ENCODE results near the gene ASXL2.
"Not testable (repeated sequence)": the region's sequence is repeated elsewhere in the genome, so short reads cannot be mapped to it uniquely, and the experiment has no call there.

Gene ASXL2

DNA sequence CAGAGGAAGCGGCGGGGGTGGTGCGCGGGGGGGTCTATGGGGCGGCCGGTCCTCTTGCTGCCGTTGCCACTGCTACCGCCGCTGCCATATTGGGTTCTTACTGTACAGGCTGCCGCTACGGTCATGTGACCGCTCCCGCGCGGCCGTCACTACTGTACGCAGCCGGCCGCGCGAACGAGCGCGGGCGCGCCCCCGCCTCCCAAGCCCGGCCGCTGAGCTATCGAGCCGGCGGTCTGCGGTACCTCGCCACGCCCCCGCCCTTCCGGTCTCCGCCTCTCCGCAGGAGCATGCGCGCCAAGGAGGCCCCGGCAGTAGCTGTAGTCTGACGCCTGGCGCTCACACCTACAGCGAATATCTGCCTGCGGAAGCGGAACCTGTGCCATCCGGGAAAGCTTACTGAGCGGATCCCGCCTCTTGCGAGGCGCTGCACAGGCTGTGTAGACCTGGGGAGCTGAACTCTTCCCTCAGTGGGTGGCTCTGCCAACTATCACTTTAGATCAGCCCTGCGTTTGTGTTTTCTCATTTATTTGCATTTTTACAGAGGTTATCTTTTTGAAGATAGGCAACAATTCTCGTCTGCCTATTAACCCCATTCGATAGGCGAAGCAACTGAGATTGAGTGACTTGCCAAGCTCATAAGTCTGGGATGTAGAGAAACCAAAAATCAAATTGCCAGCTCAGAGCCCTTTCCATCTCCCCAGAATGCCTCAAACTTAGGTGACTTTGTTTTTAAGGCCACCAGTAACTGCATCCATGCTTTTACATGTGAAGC, at the start of gene ASXL2:
TSS of gene ASXL2 (minus strand) at position 127 of the 772 bp plus-strand sequence. CDS start 265 bp downstream, outside the sequence.
- DNase-seq (ENCODE audit: extremely low spot score), result peak; percentile 95
- CTCF ChIA-PET, result interaction anchor here (0.8 to 2.6 kb wide), 7 partner anchors 9 to 368 kb away, joined by 3 to 22 read pairs (median 3); no protein-coding TSS in a partner anchor
- POLR2A ChIA-PET, result interaction anchor here (0.6 to 0.8 kb wide), 3 partner anchors 18 to 1172 kb away, joined by 3 read pairs; partner anchors contain the start of gene AGBL5
- TF ChIP-seq, protein P1, sequence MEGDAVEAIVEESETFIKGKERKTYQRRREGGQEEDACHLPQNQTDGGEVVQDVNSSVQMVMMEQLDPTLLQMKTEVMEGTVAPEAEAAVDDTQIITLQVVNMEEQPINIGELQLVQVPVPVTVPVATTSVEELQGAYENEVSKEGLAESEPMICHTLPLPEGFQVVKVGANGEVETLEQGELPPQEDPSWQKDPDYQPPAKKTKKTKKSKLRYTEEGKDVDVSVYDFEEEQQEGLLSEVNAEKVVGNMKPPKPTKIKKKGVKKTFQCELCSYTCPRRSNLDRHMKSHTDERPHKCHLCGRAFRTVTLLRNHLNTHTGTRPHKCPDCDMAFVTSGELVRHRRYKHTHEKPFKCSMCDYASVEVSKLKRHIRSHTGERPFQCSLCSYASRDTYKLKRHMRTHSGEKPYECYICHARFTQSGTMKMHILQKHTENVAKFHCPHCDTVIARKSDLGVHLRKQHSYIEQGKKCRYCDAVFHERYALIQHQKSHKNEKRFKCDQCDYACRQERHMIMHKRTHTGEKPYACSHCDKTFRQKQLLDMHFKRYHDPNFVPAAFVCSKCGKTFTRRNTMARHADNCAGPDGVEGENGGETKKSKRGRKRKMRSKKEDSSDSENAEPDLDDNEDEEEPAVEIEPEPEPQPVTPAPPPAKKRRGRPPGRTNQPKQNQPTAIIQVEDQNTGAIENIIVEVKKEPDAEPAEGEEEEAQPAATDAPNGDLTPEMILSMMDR (IDR thresholded peaks at IDR 0.05; ENCODE audit: control extremely low read depth, extremely low read depth, low read depth, missing control alignments), result no peak

DNA sequence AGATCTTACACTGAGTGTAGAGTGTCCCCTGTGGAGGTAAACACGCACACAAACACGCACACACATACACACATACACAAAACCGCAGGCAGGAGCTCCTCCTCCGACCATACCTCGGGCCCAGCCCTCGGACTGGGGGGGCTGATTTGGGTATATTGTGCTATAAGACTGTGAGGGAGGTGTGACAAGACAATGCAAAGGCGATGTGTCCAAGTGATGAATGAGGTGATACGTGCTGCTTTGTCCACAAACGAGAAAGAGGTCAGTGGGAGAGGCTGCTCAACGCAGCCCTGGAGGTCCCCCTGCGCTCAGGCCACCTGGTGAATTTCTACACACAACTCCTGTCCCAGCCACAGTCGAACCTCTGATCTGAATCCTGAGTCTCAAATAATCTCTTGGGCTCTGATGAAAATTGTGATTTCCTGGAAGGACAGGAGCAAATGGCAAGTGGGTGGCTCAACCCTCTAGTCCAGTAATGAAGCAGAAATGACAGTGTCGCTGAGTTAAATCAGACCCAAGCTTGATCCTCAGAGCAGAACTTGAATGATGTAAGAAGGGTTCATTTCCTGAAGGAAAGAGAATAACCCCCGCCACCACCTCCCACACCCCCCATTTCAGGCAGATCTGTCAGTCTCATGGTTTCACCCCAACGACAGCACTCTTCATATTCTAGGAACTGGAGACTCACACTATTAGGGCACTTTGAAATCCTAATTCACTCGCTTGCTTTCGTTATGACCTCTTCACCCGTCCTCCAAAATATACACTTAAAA, 48.9 kb upstream of the ASXL2 start:
- ChIA-PET CTCF (interaction anchor here (1.0 kb wide), 1 partner anchor 35 kb away, joined by 3 read pairs; no protein-coding TSS in a partner anchor), POLR2A (no interaction called here)

DNA sequence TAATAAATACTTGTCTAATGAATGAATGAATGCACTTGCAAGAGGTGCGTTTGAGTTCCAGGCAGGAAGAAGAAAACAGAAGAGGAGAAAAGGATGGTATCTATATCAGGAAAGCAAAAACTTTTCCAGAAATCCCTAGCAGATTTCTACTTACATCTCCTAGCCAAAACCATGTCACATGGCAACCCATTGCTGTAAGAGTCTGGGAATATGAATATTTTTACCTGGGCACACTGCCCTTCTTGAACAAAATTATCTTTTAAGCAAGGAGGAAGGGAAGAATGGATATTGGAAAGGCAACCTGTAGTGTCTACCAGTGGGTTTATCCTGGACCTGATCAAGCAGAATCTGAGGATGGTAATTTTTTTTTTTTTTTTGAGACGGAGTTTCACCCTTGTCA, 44.2 kb upstream of the ASXL2 start:
- TF ChIP-seq, protein P1 (IDR thresholded peaks at IDR 0.05; ENCODE audit: control extremely low read depth, extremely low read depth, low read depth, missing control alignments), result no peak
- DNase-seq (ENCODE audit: extremely low spot score), result no peak
- POLR2A ChIA-PET, result no interaction called here
- CTCF ChIA-PET, result no interaction called here

More for the DNA sequence above, 48.9 kb upstream of the ASXL2 start:
- TF ChIP-seq, protein P1 (IDR thresholded peaks at IDR 0.05; ENCODE audit: control extremely low read depth, extremely low read depth, low read depth, missing control alignments), result no peak
- no peak for DNase-seq (ENCODE audit: extremely low spot score)

DNA sequence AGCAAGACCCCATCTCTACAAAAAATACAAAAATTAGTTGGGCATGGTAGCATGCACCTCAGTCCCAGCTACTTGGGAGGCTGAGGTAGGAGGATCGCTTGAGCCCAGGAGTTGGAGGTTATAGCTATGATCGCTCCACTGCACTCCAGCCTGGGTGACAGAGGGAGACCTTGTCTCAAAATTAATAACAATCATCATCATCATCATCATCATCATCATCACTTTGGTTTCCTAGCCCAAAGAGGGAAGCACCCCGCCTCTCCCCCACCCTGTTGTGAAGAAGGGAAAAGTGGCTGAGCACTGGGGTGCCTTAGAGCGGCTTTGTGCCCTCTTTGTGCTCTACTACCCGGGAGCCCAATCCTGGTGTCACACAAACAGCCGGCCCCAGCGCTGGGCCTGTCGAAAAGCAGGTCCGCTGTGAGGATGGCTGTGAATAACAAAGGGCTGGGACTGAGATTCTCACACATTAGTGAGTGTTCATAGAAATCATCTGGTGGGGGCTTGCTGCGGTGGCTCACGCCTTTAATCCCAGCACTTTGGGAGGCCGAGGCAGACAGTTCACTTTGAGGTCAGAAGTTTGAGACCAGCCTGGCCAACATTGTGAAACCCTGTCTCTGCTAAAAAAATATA, 42.6 kb upstream of the ASXL2 start:
- POLR2A ChIA-PET, result no interaction called here
- CTCF ChIA-PET, result interaction anchor here (1.5 kb wide), 1 partner anchor 30 kb away, joined by 6 read pairs; no protein-coding TSS in a partner anchor
- no peak for DNase-seq (ENCODE audit: extremely low spot score)
- TF ChIP-seq, protein P1 (IDR thresholded peaks at IDR 0.05; ENCODE audit: control extremely low read depth, extremely low read depth, low read depth, missing control alignments), result no peak

DNA sequence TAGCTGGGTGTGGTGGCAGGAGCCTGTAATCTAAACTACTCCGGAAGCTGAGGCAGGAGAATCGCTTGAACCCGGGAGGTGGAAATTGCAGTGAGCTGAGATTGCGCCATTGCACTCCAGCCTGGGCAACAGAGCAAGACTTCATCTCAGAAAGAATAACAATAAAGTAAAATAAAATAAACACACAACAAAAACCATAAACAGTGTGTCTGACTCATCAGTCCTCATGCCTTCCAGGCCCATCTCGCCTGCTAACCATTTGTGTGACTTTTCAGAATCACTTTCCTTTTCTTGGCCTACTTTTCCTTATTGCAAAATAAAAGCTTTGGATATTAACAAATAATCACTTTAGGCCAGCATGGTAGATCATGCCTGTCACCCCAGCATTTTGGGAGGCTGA, 42.0 kb upstream of the ASXL2 start:
- TF ChIP-seq, protein P1 (IDR thresholded peaks at IDR 0.05; ENCODE audit: control extremely low read depth, extremely low read depth, low read depth, missing control alignments), result no peak
- ChIA-PET POLR2A (no interaction called here), CTCF (interaction anchor here (1.5 kb wide), 1 partner anchor 31 kb away, joined by 6 read pairs; no protein-coding TSS in a partner anchor)
- no peak for DNase-seq (ENCODE audit: extremely low spot score)

DNA sequence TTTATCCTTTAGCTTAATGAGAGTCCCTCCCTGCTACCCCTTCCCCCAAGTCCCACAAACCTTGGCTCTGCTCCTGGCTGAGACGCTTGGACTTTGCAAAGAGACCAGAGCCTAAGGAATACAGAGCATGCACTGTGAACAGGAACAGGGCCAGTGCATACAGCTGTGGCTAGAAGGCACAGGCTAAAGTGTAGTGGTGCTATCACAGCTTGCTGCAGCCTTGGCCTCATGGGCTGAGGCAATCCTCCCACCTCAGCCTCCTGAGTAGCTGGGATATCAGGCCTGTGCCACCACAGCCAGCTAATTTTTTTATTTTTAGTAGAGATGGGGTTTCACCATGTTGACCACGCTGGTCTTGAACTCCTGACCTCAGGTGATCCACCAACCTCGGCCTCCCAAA, 39.5 kb upstream of the ASXL2 start:
- CTCF ChIA-PET, result no interaction called here
- POLR2A ChIA-PET, result no interaction called here
- TF ChIP-seq, protein P1 (IDR thresholded peaks at IDR 0.05; ENCODE audit: control extremely low read depth, extremely low read depth, low read depth, missing control alignments), result no peak
- DNase-seq (ENCODE audit: extremely low spot score), result no peak

DNA sequence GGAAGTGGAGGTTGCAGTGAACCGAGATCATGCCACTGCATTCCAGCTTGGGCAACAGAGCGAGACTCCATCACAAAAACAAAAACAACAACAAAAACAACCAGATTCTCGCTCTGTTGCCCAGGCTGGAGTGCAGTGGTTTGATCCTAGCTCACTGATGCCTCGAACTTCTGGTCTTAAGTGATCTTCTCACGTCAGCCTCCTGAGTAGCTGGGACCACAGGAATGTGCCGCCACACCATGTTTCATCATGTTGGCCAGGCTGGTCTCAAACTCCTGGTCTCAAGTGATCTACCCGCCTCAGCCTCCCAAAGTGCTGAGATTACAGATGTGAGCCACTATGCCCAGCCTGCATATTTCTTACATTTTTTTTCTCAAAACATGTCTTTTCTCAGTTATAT, 39.1 kb upstream of the ASXL2 start:
- CTCF ChIA-PET; POLR2A ChIA-PET; DNase-seq (ENCODE audit: extremely low spot score): not testable (repeated sequence)

DNA sequence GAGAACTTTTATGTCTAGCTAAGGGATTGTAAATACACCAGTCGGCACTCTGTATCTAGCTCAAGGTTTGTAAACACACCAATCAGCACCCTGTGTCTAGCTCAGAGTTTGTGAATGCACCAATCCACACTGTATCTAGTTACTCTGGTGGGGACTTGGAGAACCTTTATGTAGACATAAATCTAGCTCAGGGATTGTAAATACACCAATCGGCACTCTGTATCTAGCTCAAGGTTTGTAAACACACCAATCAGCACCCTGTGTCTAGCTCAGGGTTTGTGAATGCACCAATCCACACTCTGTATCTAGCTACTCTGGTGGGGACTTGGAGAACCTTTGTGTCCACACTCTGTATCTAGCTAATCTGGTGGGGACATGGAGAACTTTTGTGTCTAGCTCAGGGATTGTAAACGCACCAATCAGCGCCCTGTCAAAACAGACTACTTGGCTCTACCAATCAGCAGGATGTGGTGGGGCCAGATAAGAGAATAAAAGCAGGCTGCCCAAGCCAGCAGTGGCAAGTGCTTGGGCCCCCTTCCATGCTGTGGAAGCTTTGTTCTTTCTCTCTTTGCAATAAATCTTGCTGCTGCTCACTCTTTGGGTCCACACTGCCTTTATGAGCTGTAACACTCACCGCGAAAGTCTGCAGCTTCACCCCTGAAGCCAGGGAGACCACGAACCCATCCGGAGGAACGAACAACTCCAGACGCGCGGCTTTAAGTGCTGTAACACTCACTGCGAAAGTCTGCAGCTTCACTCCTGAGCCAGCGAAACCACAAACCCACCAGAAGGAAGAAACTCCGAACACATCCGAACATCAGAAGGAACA, 37.9 kb upstream of the ASXL2 start:
- CTCF ChIA-PET, result interaction anchor here (1.5 kb wide), 1 partner anchor 9 kb away, joined by 4 read pairs; no protein-coding TSS in a partner anchor
- POLR2A ChIA-PET; DNase-seq (ENCODE audit: extremely low spot score): not testable (repeated sequence)

DNA sequence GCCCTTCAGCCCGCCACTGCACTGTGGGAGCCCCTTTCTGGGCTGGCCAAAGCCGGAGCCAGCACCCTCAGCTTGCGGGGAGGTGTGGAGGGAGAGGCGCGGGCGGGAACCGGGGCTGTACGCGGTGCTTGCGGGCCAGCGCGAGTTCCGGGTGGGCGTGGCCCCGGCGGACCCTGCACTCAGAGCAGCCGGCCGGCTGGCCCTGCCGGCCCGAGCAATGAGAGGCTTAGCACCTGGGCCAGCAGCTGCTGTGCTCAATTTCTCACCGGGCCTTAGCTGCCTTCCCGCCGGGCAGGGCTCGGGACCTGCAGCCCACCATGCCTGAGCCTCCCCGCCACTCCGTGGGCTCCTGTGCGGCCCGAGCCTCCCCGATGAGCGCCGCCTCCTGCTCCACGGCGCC, 37.1 kb upstream of the ASXL2 start:
- DNase-seq (ENCODE audit: extremely low spot score); POLR2A ChIA-PET: not testable (repeated sequence)
- CTCF ChIA-PET, result interaction anchor here (1.5 kb wide), 1 partner anchor 10 kb away, joined by 4 read pairs; no protein-coding TSS in a partner anchor

Measured in GM10248 (cell line).